Kidney capillary endothelial cell (primary cell): ENCODE data around the gene C3orf70.

ENCODE experiments used
- DNase-seq: peaks from one replicate; pipeline ENCODE4 v3.0.0-alpha.2; 2018; ENCODE audit warnings: low spot score

Gene C3orf70

GRCh38 chr3:185051801-185052200, 101.1 kb downstream of the C3orf70 start:
- DNase-seq = no peak

GRCh38 chr3:185049710-185050109, 103.2 kb downstream of the C3orf70 start:
- DNase-seq = no peak

- no peak for DNase-seq
Observed at GRCh38 chr3:185046603-185047002, 106.3 kb downstream of the C3orf70 start.

GRCh38 chr3:185046164-185046515, 106.7 kb downstream of the C3orf70 start:
- DNase-seq = no peak

- peak; percentile 28 for DNase-seq
Observed at GRCh38 chr3:185042312-185043050, 110.4 kb downstream of the C3orf70 start.

GRCh38 chr3:185041540-185041939, 111.3 kb downstream of the C3orf70 start:
- DNase-seq = no peak

- no peak for DNase-seq
Observed at GRCh38 chr3:185040425-185040824, 112.4 kb downstream of the C3orf70 start.

GRCh38 chr3:185037801-185038200, 115.1 kb downstream of the C3orf70 start:
- DNase-seq = no peak

GRCh38 chr3:185030951-185031350, 121.9 kb downstream of the C3orf70 start:
- DNase-seq = no peak

GRCh38 chr3:185030399-185030798, 122.5 kb downstream of the C3orf70 start:
- DNase-seq = no peak

GRCh38 chr3:185029086-185029485, 123.8 kb downstream of the C3orf70 start:
- DNase-seq = no peak

GRCh38 chr3:185028121-185028520, 124.7 kb downstream of the C3orf70 start:
- DNase-seq = no peak
